Heart right ventricle (tissue), 16 donors: ENCODE measurements around the gene MCRS1. TPM values are rescaled to one million over a fixed set of nuclear protein-coding genes. Genes with fewer than 3 reads are reported as not detected.

ENCODE experiments used
- ATAC-seq, 8 donors: fragments of 200-7000 bp; cut with Tn5 transposase; one replicate each; pipeline ENCODE4 v1.9.1; 2020; ENCODE audit warnings: mild to moderate bottlenecking in 8 of 8, moderate library complexity in 8 of 8, moderate number of reproducible peaks in 1 of 8
- DNase-seq, 2 donors: peaks; one replicate each; pipeline ENCODE4 v3.0.0-alpha.2; 2020
- H3K27ac ChIP-seq, 10 donors: fragments of 200-600 bp; sonication (generic) in 2 of 10; one replicate each; pipeline versions ENCODE4 v1.5.0 to v1.8.0; 2020 to 2022; ENCODE audit warnings: mild to moderate bottlenecking in 3 of 10
- H3K27me3 ChIP-seq, 7 donors: fragments of 200-600 bp; one replicate each; pipeline ENCODE4 v1.8.0; 2021 to 2022; ENCODE audit warnings: mild to moderate bottlenecking in 2 of 7
- H3K36me3 ChIP-seq, 9 donors: fragments of 200-600 bp; sonication (generic) in 1 of 9; one replicate each; pipeline versions ENCODE4 v1.5.0 to v1.8.0; 2020 to 2022; ENCODE audit warnings: mild to moderate bottlenecking in 2 of 9
- H3K4me1 ChIP-seq, 9 donors: fragments of 200-600 bp; sonication (generic) in 1 of 9; one replicate each; pipeline versions ENCODE4 v1.5.0 to v1.8.0; 2020 to 2022; ENCODE audit warnings: mild to moderate bottlenecking in 4 of 9
- H3K4me3 ChIP-seq, 10 donors: fragments of 200-600 bp; sonication (generic) in 2 of 10; one replicate each; pipeline versions ENCODE4 v1.5.0 to v1.8.0; 2020 to 2022; ENCODE audit warnings: mild to moderate bottlenecking in 7 of 10, moderate library complexity in 2 of 10
- H3K9me3 ChIP-seq, 11 donors: fragments of 200-600 bp in 10 of 11; sonication (generic) in 2 of 11; one replicate each; pipeline versions ENCODE4 v1.5.0 to v1.8.0; 2013 to 2022; ENCODE audit warnings: mild to moderate bottlenecking in 2 of 11, control low read depth in 1 of 11, moderate library complexity in 1 of 11
- CTCF ChIP-seq, 9 donors: fragments of 200-600 bp; sonication (generic) in 2 of 9; IDR thresholded peaks; one replicate each; pipeline versions ENCODE4 v1.5.0 to v1.8.0; 2021 to 2022; ENCODE audit warnings: antibody characterized with exemption in 9 of 9, mild to moderate bottlenecking in 5 of 9, moderate library complexity in 1 of 9
- WGBS, 2 donors: extraction: QIAGEN DNeasy Blood & Tissue Kit; methylation state at CpG; one replicate each; pipeline ENCODE4 v1.1.7; 2013; ENCODE audit warnings: inconsistent platforms in 1 of 2; 5-methylcytosine and 5-hydroxymethylcytosine counted together
- intact Hi-C, 10 donors: fragments of 100-400 bp; cut with DNase I; formaldehyde crosslinking; loops; one replicate each; pipeline versions ENCODE4 v1.11.1 to v1.14.2; 2022
- polyA plus RNA-seq, 2 donors: library from polyadenylated mRNA; stranded (reverse); fragments of 200-250 nt; gene quantifications; one replicate each; pipeline ENCODE4 v1.2.3, GENCODE V29; 2013
- total RNA-seq, 10 donors: library from RNA; stranded (reverse); fragmentation: NEBNext Ultra II Directional in 3 of 10; extraction: Animal tissue kit (Norgen Biotek cat#: 25700) in 3 of 10; gene quantifications; one replicate each; pipeline versions ENCODE4 v1.2.1 to v1.2.4, GENCODE V29; 2021 to 2023
- donor health status: Arrhythmogenic right ventricular cardiomyopathy.
- donor health status: ischemic (EF 13 %, LVEDD 7.1; RV severe dilation, severe dysfunction).
- donor health status: healthy with polysubstance abuse.
- donor health status: DM: no; HTN: yes; CAD: no.
- donor health status: DM: no; HTN: no; CAD: no.
- donor health status: ischemic (EF 25% LVEDD 6.9; RV normal size, moderate dysfunction).
- donor health status: ischemic (EF 25% LVEDD 5.7; RV mildly dilated, moderate dysfunction).
- donor health status: healthy.
- donor health status: DM: yes; HTN: yes; CAD: no.
- donor health status: Ischemic cardiomyopathy.
- donor health status: ischemic (EF 35%, LVEDD 5.7; RV mildly dilated, moderate dysfunction).
- donor health status: nonischemic (EF 11% LVEDD 7.7; RV severe dilation, severe dysfunction).
- donor health status: DM: yes; HTN: yes; CAD: no.
- donor health status: PGD.
- donor health status: ischemic (EF 29% LVEDD 5.4; RV normal size, mild dysfunction).
- donor health status: nonischemic (EF 23%, LVEDD 6.1; RV moderate dilation, normal function).

MCRS1 gene
- total and polyA plus RNA-seq, 12 donors = 72.6 to 118 (median 82.2) TPM

- ATAC-seq (peak; percentile 18 to 57 (median 42)), DNase-seq (peak in 1 of 2 donors; percentile 54)
- Histone ChIP-seq H3K27me3 (peaks cover 0 to 56% (median 24%) of the 10 kb centered on the region in 7 donors), H3K27ac (no peak overlapping the region), H3K4me1 (peaks cover 0 to 36% (median 23%) of the 10 kb centered on the region in 9 donors), H3K4me3 (peak overlapping the region; percentile 21 to 55 (median 47)), H3K9me3 (no peaks in the 10 kb centered on the region), H3K36me3 (no peaks in the 10 kb centered on the region)
- TF ChIP-seq CTCF (IDR thresholded peaks at IDR 0.05) = peak in 8 of 9 donors; percentile 19 to 68 (median 52)
- intact Hi-C loops = loop anchor here in 1 of 10 donors (5.0 kb wide), 1 partner anchor 732 kb away; the partner anchor contains the start of gene CACNB3
- WGBS, 2 donors = 6 to 9% methylated on average over 63 to 70 of the region's 70 CpGs
Measured at GRCh38 chr12:49548822-49549648, 18.9 kb downstream of the MCRS1 start.

GRCh38 chr12:49548481-49548821 lies 19.5 kb downstream of the MCRS1 start:
- Histone ChIP-seq H3K4me3 (peak overlapping the region; percentile 21 to 55 (median 47)), H3K4me1 (peaks cover 0 to 36% (median 23%) of the 10 kb centered on the region in 9 donors), H3K27me3 (peaks cover 0 to 61% (median 24%) of the 10 kb centered on the region in 7 donors), H3K27ac (no peak overlapping the region), H3K36me3 (no peaks in the 10 kb centered on the region), H3K9me3 (no peaks in the 10 kb centered on the region)
- WGBS, 2 donors = 43 to 47% methylated on average over 8 of the region's 8 CpGs
- no peak for TF ChIP-seq CTCF (IDR thresholded peaks at IDR 0.05)
- DNase-seq = no peak
- ATAC-seq = peak in 3 of 8 donors; percentile 1 to 12 (median 5)
- intact Hi-C loops = loop anchor here in 1 of 10 donors (5.0 kb wide), 1 partner anchor 731 kb away; the partner anchor contains the start of gene CACNB3

- TF ChIP-seq CTCF (IDR thresholded peaks at IDR 0.05) = no peak
- WGBS, 2 donors = 85 to 87% methylated on average over 7 of the region's 7 CpGs
- Histone ChIP-seq H3K9me3 (no peaks in the 10 kb centered on the region), H3K36me3 (no peaks in the 10 kb centered on the region), H3K4me3 (no peak overlapping the region), H3K27ac (no peak overlapping the region), H3K4me1 (peaks cover 0 to 24% (median 16%) of the 10 kb centered on the region in 9 donors), H3K27me3 (peaks cover 0 to 66% (median 24%) of the 10 kb centered on the region in 7 donors)
- no peak for ATAC-seq
- DNase-seq = no peak
- intact Hi-C loops = loop anchor here in 1 of 10 donors (5.0 kb wide), 1 partner anchor 730 kb away; the partner anchor contains the start of gene CACNB3
Measured at GRCh38 chr12:49547090-49547690, 20.8 kb downstream of the MCRS1 start.

DNA sequence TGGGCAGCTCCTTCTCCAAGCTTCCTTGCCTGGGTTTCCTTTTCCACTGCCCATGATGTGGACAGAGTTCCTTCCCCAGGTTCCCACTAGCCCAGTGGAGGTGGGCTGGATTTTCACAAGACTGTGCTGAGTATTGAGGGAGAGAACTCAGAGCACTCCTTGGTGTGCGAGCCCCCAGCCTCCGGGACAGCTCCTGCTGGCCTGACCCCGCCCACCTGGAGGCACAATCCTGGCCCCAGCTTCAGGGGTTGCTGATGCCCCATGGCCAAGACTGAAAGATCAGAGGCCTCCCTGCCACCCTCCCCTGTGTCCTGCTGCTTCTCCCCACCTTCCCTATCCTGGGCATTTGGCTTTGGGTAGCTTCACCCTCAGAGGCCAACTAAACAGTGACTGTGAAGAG lies 21.5 kb downstream of the MCRS1 start:
- peaks cover 0 to 66% (median 24%) of the 10 kb centered on the region in 7 donors for H3K27me3 ChIP-seq
- no peak for TF ChIP-seq CTCF (IDR thresholded peaks at IDR 0.05)
- no peaks in the 10 kb centered on the region for H3K36me3 ChIP-seq
- WGBS, 2 donors = 57 to 73% methylated on average over 3 of the region's 3 CpGs
- no peak overlapping the region for H3K4me3 ChIP-seq
- H3K27ac ChIP-seq = no peak overlapping the region
- ATAC-seq (no peak), DNase-seq (no peak)
- intact Hi-C loops = loop anchor here in 1 of 10 donors (5.0 kb wide), 1 partner anchor 729 kb away; the partner anchor contains the start of gene CACNB3
- H3K4me1 ChIP-seq = peaks cover 0 to 18% (median 15%) of the 10 kb centered on the region in 9 donors
- no peaks in the 10 kb centered on the region for H3K9me3 ChIP-seq
